ENCODE data around the gene DUS4L.
"Not testable (repeated sequence)": the region's sequence is repeated elsewhere in the genome, so short reads cannot be mapped to it uniquely, and the experiment has no call there.

Gene DUS4L, protein sequence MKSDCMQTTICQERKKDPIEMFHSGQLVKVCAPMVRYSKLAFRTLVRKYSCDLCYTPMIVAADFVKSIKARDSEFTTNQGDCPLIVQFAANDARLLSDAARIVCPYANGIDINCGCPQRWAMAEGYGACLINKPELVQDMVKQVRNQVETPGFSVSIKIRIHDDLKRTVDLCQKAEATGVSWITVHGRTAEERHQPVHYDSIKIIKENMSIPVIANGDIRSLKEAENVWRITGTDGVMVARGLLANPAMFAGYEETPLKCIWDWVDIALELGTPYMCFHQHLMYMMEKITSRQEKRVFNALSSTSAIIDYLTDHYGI

DNA sequence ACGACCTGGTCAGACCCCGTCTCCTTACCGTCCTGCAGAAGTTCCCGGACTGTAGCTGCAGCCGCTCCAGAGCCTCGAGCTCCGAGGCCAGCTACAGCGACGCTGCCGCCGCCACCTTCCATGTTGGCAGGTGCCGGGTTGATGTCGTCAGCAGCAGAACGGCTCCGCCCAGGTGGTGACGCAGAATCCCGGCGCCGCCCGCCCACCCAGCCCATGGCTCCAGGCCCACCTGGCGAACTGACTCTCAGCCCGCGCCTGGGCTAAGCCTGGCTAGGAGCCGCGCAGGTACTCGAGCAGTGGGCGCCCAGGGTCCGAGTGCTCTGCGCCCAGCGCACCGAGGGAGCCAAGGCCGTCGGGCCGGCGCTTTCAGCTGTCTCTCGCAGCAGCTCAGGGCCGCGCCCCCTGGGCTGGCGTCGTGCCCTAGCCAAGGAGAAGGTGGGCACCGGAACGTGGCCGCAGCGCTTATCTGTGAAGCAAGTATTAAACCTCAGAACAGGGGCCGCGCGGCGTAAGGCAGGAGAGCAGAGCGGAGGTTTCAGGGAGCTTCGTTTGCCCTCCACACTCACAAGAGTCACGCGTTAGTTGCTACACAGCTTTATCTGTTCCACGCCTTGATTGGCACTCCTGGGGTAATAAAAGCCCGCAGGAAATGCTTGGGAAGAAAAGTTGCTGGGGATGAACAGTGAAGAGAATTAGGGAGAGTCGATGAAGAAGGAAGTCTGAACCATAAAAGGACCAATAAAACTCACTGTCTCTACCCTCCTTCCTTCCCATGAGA, at the start of gene DUS4L, which contains the start of gene COG5:
TSS of gene DUS4L (plus strand) at position 197 of the 778 bp plus-strand sequence. CDS start 3,100 bp downstream, outside the sequence.
TSS of gene COG5 (minus strand) at position 146 of the 778 bp plus-strand sequence. CDS start at position 122, 24 bp downstream.
- peak; percentile 23 to 61 for DNase-seq

DNA sequence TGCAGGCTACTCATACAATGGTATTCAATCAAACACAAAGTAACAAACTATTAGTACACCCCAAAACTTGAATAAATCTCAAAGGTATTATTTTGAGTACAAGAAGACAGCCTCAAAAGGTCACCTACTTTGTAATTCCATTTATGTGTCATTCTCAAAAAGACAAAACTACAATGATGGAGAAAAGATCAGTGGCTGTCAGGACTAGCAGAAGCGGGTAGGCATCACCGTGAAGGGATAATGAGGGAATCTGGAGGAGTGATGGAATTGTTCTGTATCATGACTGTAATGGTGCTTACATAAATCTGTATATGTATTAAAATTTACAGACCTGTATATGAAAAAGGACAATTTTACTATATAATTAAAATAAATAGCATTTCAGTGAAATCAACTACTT, 37.1 kb upstream of the DUS4L start:
- no peak for DNase-seq

DNA sequence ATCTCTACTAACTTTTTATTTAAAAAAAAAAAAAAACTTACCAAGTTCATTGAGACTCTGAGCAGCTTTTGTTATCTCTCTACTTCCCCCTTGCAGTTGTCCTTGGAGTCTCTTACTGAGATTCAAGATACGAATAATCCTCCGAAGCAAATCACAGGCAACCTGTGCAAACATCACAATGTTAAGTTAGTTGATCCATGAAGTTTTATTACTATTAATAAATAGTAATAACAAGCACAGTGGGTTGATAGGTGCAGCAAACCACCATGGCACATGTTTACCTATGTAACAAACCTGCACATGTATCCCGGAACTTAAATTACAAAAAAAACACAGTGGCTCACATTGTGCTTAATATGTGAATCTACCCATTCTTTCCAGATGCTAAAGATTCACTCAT, 36.6 kb upstream of the DUS4L start:
- no peak for DNase-seq

DNA sequence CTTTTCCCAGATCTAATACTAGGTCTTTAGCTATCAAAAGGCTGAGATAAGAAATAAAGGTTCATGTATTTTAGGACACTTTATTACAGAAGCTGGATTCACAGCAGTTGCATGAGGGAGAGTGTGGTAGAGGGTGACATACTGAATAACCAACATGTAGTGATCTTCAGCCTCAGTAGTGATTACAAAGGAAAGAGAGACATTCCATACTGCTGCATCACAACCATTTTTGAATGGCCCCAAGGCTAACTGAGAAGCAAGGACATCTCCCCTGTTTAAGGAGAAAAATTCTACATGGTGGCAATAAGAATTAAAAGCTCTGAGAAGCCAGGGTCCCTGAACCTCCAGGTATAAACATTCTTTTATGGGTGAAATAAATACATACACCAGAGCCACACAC, 35.3 kb upstream of the DUS4L start:
- no peak for DNase-seq

DNA sequence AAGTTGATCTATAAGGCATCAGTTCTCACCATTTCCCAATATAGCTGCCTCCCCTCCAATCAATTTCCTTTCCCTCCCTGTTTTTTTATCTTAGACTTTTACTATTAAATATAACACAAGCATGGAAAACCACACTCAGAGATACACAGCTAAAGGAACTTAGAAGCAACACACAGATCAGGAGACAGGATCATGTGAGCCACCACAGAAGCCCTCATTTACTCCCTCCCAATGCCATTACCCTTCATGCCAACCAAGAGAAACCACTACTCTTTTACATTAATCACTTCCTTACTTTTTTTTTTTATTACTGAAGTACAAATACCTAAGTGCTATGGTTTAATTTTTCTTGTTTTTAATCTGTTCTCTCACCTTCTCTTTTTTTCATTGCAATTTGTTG, 33.0 kb upstream of the DUS4L start:
- no peak for DNase-seq

DNA sequence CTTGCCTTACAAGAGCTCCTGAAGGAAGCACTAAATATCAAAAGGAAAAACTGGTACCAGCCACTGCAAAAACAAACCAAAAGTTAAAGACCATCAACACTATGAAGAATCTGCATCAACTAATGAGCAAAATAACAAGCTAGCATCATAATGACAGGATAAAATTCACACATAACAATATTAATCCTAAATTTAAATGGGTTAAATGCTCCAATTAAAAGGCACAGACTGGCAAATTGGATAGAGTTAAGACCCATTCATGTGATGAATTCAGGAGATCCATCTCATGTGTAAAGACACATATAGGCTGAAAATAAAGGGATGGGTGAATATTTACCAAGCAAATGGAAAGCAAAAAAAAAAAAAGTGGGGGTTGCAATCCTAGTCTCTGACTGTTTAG, 29.6 kb upstream of the DUS4L start:
- DNase-seq = no peak

DNA sequence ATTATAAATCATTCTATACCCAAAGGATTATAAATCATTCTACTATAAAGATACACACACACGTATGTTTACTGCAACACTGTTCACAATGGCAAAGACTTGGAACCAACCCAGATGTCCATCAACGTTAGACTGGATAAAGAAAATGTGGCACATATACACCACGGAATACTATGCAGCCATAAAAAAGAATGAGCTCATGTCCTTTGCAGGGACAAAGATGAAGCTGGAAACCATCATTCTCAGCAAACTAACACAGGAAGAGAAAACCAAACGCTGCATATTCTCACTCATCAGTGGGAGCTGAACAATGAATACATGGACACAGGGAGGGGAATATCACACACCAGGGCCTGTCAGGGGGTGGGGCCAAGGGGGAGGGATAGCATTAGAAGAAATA, 26.5 kb upstream of the DUS4L start:
- DNase-seq = not testable (repeated sequence)

DNA sequence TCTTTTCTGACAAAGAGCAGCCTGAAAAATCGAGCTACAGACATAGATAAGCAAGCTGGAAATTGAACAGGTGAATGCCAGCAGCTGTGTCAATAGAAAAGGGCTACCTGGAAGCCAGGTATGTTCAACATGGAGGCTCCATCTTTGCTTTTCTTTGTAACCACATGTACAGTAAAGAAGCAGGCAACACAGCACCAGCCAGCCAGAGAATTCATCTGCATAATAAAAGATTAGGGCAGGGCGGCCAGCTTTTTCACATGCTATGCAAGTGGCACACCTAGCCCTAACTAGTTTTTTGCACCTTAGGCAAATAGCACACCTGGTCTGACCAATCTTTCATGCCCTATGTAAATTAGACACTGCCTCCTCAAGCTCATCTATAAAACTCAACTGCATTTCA, 25.8 kb upstream of the DUS4L start:
- DNase-seq = no peak

DNA sequence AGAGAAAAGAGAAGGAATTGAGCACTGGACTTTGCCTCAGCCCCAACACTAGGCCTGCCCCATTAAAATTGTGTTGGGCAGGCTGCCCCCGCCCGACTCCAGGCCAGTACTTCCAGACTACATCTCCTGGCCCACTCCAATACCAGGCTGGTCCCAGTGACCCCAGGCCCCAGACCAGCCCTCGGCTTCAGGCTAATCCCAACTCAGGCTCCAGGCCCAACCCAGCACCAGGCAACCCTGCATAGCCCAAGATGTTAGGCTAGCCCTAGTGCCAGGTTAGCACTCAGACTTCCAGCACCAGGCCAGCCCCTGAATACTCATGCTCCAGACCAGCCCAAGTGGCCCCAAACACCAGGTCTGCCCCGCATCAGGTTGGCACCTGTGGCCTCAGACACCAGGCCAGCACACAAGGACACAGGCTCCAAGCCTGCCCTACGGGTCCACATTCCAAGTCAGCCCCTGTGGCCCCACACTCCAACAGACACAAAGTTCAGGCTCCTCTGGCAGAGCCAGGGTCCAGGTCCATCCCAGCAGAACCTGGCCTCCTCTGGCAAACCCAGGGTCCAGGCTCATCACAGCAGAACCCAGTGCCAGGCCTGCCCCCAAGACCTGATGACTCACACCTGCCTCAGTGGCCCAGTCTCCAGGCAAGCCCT, 20.3 kb upstream of the DUS4L start:
- DNase-seq = no peak

DNA sequence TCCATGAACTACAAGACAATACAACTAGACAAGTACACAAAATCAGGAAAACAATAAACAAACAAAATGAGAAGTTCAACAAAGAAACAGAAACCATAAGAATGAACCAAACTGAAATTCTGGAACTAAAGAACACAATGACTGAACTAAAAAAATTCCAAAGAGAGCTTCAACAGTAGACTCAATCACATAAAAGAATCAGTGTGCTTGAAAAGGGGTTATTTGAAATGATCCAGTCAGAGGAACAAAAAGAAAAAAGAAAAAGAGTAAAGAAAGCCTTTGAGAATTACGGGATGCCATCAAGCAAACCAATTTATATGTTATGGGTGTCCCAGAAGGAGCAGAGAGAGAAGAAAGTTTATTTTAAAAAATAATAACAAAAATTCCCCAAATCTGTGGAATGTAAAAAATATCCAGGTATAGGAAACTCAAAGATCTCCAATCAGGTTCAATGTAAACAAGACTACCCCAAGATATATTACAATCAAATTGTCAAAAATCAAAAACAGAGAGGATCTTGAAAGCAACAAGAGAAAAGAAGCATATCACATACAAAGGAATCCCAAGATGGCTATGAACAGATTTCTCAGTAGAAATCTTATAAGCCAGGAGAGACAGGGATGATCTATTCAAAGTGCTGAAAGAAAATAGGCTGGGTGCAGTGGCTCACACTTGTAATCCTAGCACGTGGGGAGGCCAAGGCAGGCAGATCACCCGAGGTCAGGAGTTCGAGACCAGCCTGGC, 18.8 kb upstream of the DUS4L start:
- DNase-seq = no peak

DNA sequence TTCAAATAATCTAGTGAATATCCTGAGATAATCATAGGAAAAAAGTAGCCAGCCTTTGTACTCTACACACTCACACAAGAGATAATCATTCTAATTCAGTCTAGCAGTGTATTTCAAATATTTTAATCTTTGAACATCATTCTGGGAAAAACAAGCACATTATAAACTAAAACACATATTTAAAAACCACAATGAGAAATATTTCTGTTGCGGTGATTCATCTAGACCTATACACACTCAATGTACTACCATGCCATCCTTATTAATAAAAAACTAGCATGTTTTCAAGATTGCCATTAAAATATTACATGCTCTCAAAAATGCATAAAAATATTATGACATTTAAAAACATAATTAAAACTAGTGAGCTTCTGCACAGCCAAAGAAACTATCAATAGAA, 11.8 kb upstream of the DUS4L start:
- no peak for DNase-seq

DNA sequence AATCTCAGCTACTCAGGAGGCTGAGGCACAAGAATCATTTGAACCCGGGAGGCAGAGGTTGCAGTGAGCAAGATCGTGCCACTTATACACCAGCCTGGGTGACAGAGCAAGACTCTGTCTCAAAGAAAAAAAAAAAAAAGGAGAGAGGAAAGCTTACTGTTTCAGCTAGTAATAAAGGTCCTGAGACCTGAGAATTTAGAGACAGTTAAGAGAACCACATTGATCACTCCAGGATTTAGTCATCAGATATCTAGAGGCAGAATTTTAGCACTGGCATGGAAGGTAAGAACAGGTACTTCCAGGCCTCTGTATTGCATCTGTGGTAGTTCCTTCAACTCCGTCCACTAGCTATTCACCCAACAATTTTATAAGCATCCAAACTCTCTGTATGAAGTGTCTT, 7.9 kb upstream of the DUS4L start:
- no peak for DNase-seq

DNA sequence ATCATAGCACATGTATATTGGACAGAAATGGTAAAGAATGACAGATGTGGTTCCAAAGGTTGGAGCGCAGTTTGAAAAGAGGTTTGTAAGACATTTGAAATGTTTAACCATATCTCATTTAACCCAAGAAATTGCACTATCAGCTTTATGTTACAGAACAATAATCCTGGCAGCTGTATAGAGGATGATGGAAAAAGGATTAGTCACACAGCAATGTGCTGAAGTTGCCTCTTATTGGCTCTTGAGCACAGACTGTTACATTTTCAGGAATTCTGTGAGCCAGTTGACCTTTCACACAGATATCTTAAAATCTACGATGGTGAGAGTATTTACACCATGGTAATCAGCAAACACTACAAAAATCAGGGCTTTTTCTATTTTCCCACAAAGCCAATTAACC, 3.9 kb upstream of the DUS4L start:
- DNase-seq = no peak

DNA sequence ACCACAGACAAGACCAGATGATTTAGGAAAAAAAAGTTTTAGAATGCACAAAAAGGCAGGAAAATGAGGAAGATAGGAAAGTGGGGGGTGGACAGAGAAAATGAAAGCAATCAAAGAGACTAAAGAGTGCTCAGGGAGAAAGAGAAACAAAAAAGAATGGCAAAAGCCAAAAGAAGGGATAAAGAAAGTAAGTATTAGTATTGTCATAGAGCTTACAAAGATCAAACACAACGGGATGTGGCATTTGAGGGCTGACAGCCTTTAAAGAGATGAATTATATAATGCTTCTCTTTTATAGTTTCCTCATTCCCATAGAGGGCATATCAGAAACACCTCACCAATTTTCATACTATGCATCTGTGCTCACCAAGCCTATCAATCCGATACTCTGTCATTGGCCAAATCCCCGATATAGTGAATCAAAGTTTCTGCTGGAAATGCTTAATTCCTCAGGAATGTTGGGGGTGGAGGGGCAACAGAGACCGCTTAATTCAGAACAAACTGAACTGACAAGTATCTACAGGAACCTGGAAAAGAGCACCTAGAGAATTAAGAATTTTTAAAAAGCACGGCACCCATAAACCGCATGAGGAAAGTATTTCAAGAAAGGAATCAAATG, 2.8 kb upstream of the DUS4L start:
- DNase-seq = peak in 1 of 2 donors; percentile 77

DNA sequence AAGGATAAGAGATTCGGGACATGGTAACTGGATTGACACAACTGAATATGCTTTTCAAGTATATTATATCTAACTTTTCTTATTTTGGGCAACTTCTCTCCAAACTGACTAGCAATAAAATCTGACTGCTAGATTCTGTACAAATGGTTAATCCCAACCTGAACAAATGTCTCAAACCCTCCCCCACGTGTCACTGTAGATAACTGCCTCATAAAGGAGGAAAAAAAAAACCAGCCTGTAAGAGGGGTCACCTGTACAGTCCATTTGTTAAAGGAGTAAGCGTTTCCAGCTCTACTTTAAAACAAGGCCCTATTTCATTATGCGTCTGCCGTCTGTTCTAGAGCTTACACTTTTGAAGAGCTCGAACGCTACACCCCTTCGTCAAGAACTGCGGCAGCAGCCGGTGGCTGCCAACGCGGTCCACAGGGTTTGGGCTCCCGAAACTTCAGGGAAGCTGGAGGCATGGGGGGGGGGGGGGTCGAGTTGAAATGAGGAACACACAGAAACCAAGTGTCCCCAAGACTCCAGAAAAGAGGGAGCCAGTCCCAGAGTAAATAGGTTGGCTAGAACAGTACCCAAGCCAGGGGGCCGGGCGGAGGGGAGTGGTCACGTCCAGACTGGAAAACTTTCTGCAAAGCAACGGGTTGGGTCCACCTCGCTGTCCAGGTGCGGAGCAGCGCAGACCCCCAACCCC, 543 bp upstream of the DUS4L start:
- no peak for DNase-seq

DNA sequence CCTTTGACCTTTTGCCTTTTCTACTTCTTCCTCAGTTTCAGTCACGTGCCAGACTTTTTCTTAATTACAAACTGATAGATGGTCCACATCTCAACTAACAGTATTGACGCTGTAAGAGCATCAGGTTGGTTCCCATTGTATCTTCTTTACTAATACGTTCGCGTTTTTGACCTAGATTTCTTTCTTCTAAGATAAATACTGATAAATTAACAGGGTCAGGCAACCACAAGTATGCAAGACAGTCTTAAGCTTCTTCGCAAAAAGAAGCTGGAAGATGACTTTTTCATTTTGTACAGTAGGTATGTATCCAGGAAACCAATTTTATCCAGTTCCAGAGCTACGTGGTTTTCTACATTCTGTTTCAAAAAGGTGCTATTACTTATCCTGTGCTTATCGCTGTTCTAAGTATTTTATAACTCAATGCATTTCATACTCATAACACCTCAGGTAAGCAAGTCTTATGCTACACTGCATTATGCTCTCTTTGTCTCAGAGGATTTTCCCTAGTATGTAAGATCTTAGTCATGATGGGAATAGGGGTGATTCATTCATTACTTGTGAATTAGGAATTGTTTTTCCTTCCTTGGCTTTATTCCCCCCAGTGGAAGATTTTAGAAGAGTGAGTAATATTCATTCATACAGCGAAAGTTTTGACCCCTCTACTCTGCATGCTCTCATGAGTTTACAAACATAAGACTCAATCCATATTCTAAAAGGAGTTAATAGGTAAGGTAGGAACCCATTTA, 955 bp downstream of the DUS4L start:
- no peak for DNase-seq

DNA sequence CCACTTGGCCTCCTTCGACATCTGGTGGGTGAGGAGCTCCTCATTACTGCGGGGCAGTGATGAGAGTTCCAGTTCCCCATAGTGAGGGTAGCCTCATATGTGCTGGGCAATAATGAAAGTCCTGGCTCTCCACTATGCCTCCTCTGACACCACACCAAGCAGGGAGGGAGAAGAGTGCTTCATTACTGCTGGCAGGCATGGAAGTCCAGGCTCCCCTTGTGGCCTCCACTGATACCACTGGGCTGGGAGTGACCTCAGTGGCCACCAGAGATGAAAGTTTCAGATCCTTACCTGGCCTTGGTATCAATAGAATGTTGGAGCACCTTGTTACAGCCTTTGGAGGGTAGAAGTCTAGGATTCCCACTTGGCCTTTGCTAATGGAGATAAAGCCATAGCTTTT, 6.5 kb downstream of the DUS4L start:
- DNase-seq = no peak

DNA sequence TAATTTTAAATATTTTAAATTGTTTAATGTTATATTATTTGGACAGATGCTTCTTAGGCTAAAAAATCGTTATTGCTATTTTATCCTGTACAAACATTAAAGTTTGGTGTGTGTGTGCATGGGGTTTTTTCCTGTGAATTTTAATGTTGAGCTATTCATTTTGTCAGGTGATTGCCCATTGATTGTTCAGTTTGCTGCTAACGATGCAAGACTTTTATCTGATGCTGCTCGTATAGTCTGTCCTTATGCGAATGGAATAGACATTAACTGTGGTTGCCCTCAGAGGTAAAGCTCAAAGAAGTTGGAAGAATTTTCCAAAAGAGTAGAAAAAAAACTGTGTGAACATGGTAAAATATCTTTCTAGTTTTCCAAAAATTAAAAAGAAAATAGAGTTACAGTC, 9.8 kb downstream of the DUS4L start:
- no peak for DNase-seq

DNA sequence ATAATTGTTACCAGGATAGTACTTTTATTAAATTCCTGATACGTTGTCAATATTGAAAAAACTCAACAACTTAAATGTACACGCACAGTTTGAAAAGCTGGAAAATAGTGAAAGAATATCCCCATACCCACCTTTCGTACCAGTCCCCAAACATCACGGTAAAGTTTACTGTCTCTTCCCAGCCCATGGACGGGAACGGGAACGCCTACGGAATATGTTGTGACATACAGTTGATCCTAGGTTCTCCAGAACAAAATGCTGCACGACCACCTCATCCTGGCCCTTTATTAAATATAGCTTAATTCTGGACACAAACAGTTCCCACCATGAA, 15.7 kb downstream of the DUS4L start:
- no peak for DNase-seq

DNA sequence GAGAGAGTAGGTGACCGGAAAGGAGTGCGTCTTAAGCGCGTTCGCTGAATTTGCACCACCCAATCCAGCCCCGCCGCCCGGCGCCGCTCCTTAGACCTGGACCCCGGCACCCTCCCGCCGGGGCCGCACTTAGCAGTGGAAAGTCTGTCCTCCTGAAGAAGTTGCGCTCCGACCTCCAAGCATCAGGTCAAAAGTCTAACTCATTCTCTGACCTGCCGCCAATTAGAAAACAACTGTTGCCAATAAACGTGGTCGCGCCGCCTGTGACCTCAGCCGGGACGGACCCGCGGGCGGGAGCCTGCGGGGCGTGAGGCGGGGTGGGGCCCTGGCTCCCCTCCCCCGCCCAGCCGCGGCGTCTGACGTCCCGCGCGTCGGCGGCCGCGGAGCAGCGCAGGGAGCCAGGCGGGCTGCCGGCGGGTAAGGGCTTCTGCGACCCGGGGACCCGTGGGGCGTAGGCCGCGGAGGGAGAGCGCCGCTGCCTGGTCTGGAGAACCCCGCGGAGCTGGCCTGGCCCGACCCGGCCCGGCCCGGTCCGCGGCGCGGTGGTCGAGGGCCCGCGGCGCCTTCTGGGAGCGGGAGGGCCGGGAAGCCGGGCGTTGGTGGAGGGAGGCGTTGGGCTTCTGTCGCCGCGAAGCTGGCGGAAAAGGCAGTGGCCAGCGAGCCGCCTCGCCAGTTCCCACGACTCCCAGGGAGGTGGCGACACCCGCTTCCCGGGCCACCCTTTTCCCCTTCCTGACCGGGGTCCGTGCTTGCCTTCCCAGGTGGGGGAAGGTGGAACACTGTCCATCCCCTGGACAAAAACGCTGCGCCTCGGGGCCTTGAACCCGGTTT, 16.3 kb downstream of the DUS4L start, which contains the start of gene BCAP29:
TSS of gene BCAP29 (plus strand) at position 362 of the 831 bp plus-strand sequence. CDS start 527 bp downstream, outside the sequence.
- DNase-seq = peak; percentile 29 to 76
